ENCODE results near the gene ZDHHC13. TPM values are rescaled to one million over a fixed set of nuclear protein-coding genes. Genes with fewer than 3 reads are reported as not detected.

ZDHHC13 gene
- total RNA-seq, 3 donors from 2014 or later, result 6.9 to 30.0 (median 22.0) TPM

GRCh38 chr11:19176629-19177186 lies 59.7 kb downstream of the ZDHHC13 start:
- Histone ChIP-seq H3K27ac (no peak overlapping the region), H3K9me3 (no peaks in the 10 kb centered on the region), H3K4me1 (no peaks in the 10 kb centered on the region), H3K36me3 (no peaks in the 10 kb centered on the region), H3K4me3 (no peak overlapping the region), H3K27me3 (no peaks in the 10 kb centered on the region)
- no peak for DNase-seq (ENCODE audit: low spot score in 2 of 2)
- intact Hi-C loops (cut with DNase I; ENCODE audit: low total_unique reads), result loop anchor here (5.0 kb wide), 1 partner anchor 1569 kb away; no protein-coding TSS in a partner anchor
- TF ChIP-seq POLR2A (IDR thresholded peaks at IDR 0.05) (no peak), POLR2AphosphoS5 (IDR thresholded peaks at IDR 0.05) (no peak), CTCF (IDR thresholded peaks at IDR 0.05) (no peak)

GRCh38 chr11:19181531-19182261 lies 64.7 kb downstream of the ZDHHC13 start:
- Histone ChIP-seq H3K4me3 (no peak overlapping the region), H3K36me3 (no peaks in the 10 kb centered on the region), H3K27me3 (no peaks in the 10 kb centered on the region), H3K9me3 (no peaks in the 10 kb centered on the region), H3K4me1 (no peaks in the 10 kb centered on the region), H3K27ac (no peak overlapping the region)
- intact Hi-C loops (cut with DNase I; ENCODE audit: low total_unique reads), result no loop called here
- no peak for TF ChIP-seq CTCF (IDR thresholded peaks at IDR 0.05)
- TF ChIP-seq POLR2A (IDR thresholded peaks at IDR 0.05), result no peak
- TF ChIP-seq POLR2AphosphoS5 (IDR thresholded peaks at IDR 0.05), result no peak
- DNase-seq (ENCODE audit: low spot score in 2 of 2), result no peak

GRCh38 chr11:19183646-19184045 lies 66.7 kb downstream of the ZDHHC13 start:
- intact Hi-C loops (cut with DNase I; ENCODE audit: low total_unique reads), result no loop called here
- Histone ChIP-seq H3K9me3 (no peaks in the 10 kb centered on the region), H3K4me3 (no peak overlapping the region), H3K27me3 (no peaks in the 10 kb centered on the region), H3K36me3 (no peaks in the 10 kb centered on the region), H3K27ac (no peak overlapping the region), H3K4me1 (no peaks in the 10 kb centered on the region)
- DNase-seq (ENCODE audit: low spot score in 2 of 2), result no peak
- no peak for TF ChIP-seq CTCF (IDR thresholded peaks at IDR 0.05)
- TF ChIP-seq POLR2AphosphoS5 (IDR thresholded peaks at IDR 0.05), result no peak
- TF ChIP-seq POLR2A (IDR thresholded peaks at IDR 0.05), result no peak

- Histone ChIP-seq H3K4me1 (no peaks in the 10 kb centered on the region), H3K9me3 (no peaks in the 10 kb centered on the region), H3K36me3 (no peaks in the 10 kb centered on the region), H3K27me3 (no peaks in the 10 kb centered on the region), H3K4me3 (no peak overlapping the region), H3K27ac (no peak overlapping the region)
- TF ChIP-seq POLR2A (IDR thresholded peaks at IDR 0.05), result no peak
- intact Hi-C loops (cut with DNase I; ENCODE audit: low total_unique reads), result no loop called here
- DNase-seq (ENCODE audit: low spot score in 2 of 2), result no peak
Observed at GRCh38 chr11:19185036-19185435, 68.1 kb downstream of the ZDHHC13 start.

- no peaks in the 10 kb centered on the region for H3K4me1 ChIP-seq
- H3K9me3 ChIP-seq, result no peaks in the 10 kb centered on the region
- intact Hi-C loops (cut with DNase I; ENCODE audit: low total_unique reads), result no loop called here
- H3K27ac ChIP-seq, result no peak overlapping the region
- no peak for DNase-seq (ENCODE audit: low spot score in 2 of 2)
- H3K27me3 ChIP-seq, result no peaks in the 10 kb centered on the region
- no peak overlapping the region for H3K4me3 ChIP-seq
- no peaks in the 10 kb centered on the region for H3K36me3 ChIP-seq
- TF ChIP-seq CTCF (IDR thresholded peaks at IDR 0.05) (no peak), POLR2A (IDR thresholded peaks at IDR 0.05) (no peak), POLR2AphosphoS5 (IDR thresholded peaks at IDR 0.05) (no peak)
Observed at GRCh38 chr11:19185516-19186052, 68.6 kb downstream of the ZDHHC13 start.
